ENCODE measurements around the gene UBFD1. TPM values are rescaled to one million over a fixed set of nuclear protein-coding genes. Genes with fewer than 3 reads are reported as not detected.
"Not testable (repeated sequence)": the region's sequence is repeated elsewhere in the genome, so short reads cannot be mapped to it uniquely, and the experiment has no call there.

UBFD1 gene
- total and polyA plus RNA-seq, 12 donors: 12.4 to 77.3 (median 48.8) TPM

DNA sequence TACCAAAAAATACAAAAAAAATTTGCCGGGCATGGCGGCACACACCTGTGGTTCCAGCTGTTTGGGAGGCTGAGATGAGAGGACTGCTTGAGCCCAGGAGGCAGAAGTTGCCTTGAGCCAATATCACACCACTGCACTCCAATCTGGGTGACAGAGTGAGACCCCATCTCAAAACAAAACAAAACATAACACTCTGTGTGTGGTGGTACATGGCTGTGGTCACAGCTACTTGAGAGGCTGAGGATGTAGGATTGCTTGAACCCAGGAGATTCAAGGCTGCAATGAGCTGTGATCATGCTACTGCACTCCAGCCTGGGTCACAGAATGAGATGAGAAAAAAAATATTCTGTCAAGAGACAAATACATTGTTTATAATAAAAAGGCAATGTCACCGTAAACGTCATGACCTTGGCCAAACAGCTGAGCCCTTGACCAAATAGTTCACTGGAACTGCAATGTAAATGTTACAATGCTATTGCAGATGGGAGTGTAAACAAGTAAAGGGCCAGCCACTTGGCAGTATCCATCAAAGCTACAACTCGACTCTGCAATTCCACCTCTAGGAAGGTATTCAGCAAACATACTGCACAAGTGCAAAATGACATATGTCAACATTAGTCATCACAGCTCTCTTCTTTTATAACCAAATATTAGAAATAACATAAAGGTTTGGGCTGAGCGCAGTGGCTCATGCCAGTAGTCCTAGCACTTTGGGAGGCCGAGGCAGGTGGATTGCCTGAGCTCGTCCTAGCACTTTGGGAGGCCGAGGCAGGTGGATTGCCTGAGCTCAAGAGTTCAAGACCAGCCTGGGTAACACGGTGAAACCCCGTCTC lies 17.3 kb upstream of the UBFD1 start:
- Histone ChIP-seq H3K4me1 (peaks cover 0 to 9% (median 0%) of the 10 kb centered on the region in 9 donors), H3K27me3 (no peaks in the 10 kb centered on the region), H3K27ac (no peak overlapping the region), H3K9me3 (no peaks in the 10 kb centered on the region), H3K36me3 (peaks cover 0 to 99% (median 13%) of the 10 kb centered on the region in 9 donors), H3K4me3 (no peak overlapping the region)
- WGBS, 2 donors: 96 to 97% methylated on average over 11 of the region's 11 CpGs
- intact Hi-C loops (cut with DNase I): no loop called here
- ATAC-seq (no peak), DNase-seq (no peak)
- TF ChIP-seq, protein P1, sequence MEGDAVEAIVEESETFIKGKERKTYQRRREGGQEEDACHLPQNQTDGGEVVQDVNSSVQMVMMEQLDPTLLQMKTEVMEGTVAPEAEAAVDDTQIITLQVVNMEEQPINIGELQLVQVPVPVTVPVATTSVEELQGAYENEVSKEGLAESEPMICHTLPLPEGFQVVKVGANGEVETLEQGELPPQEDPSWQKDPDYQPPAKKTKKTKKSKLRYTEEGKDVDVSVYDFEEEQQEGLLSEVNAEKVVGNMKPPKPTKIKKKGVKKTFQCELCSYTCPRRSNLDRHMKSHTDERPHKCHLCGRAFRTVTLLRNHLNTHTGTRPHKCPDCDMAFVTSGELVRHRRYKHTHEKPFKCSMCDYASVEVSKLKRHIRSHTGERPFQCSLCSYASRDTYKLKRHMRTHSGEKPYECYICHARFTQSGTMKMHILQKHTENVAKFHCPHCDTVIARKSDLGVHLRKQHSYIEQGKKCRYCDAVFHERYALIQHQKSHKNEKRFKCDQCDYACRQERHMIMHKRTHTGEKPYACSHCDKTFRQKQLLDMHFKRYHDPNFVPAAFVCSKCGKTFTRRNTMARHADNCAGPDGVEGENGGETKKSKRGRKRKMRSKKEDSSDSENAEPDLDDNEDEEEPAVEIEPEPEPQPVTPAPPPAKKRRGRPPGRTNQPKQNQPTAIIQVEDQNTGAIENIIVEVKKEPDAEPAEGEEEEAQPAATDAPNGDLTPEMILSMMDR (IDR thresholded peaks at IDR 0.05): no peak

DNA sequence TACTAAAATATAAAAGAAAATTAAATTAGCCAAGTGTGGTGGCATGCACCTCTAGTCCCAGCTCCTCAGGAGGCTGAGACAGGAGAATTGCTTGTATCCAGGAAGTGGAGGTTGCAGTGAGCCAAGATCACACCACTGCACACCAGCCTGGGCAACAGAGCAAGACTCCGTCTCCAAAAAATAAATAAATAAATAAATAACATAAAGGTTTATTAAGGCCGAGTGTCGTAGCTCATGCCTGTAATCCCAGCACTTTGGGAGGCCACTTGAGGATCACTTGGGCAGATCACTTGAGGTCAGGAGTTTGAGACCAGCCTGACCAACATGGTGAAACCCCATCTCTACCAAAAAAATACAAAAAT lies 16.7 kb upstream of the UBFD1 start:
- H3K27me3 ChIP-seq; H3K4me3 ChIP-seq; ATAC-seq; DNase-seq; intact Hi-C loops (cut with DNase I); H3K9me3 ChIP-seq; H3K27ac ChIP-seq; H3K4me1 ChIP-seq: not testable (repeated sequence)
- WGBS, 2 donors: 98 to 100% methylated on average over 3 of the region's 3 CpGs
- peaks cover 0 to 99% (median 14%) of the 10 kb centered on the region in 9 donors for H3K36me3 ChIP-seq

DNA sequence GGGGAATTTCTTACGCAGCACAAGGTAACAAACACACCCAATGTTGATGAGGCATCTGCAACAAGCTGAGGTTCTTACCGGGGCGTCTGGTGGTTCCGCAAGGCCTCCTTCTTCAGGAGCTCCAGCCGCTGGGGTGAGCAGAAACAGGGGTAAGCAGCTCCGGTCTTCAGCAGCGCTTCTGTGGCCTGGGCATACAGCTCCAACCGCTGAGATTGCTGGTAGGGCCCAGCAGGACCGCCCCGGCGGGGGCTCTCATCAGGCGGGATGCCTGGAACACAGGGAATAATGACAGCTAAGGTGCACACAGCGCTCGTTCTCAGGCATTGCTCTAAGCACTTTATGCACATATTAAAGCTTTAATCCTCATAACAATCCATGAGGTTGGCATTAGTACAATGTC lies 13.1 kb upstream of the UBFD1 start:
- Histone ChIP-seq H3K4me1 (no peaks in the 10 kb centered on the region), H3K36me3 (peaks cover 0 to 98% (median 36%) of the 10 kb centered on the region in 9 donors), H3K27ac (no peak overlapping the region), H3K27me3 (no peaks in the 10 kb centered on the region), H3K9me3 (no peaks in the 10 kb centered on the region), H3K4me3 (no peak overlapping the region)
- 94 to 97% methylated on average over 14 of the region's 14 CpGs for WGBS, 2 donors
- ATAC-seq (no peak), DNase-seq (no peak)
- TF ChIP-seq, protein P1 (IDR thresholded peaks at IDR 0.05): no peak
- intact Hi-C loops (cut with DNase I): no loop called here

DNA sequence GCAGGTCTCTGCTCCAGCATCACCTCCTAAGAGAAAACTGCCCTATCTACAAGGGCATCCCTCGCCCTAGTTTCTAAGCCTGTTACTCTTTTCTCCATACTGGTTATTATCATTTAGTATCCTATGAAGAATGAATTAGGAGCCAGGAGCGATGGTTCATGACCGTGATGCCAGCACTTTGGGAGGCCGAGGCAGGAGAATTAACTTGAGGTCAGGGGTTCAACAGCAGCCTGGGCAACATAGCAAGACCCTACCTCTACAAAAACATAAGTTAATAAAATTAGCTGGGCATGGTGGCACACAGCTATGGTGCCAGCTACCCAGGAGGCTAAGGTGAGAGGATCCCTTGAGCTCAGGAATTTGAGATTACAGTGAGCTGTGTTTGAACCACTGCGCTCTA lies 7.6 kb upstream of the UBFD1 start:
- DNase-seq (no peak), ATAC-seq (no peak)
- Histone ChIP-seq H3K27ac (no peak overlapping the region), H3K9me3 (no peaks in the 10 kb centered on the region), H3K36me3 (peaks cover 0 to 85% (median 46%) of the 10 kb centered on the region in 9 donors), H3K4me1 (no peaks in the 10 kb centered on the region), H3K4me3 (no peak overlapping the region), H3K27me3 (no peaks in the 10 kb centered on the region)
- WGBS, 2 donors: 93 to 98% methylated on average over 5 of the region's 5 CpGs
- TF ChIP-seq, protein P1 (IDR thresholded peaks at IDR 0.05): no peak
- intact Hi-C loops (cut with DNase I): no loop called here

DNA sequence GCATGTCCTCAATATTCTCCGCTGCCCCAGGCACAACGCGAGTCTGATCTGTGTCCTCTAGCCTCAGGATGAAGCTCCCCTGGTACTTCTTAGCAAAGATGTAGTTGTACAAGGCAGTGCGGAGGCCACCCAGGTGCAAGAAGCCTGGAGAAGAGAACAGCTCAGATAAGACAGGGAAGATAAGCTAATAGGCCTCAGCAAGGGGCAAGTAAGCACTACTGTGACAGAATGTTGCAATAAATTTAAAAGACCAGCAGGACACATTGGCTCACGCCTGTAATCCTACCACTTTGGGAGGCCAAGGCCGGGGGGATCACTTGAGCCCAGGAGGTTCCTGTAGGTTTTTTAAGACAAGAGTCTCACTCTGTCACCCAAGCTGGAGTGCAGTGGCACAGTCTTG lies 5.4 kb upstream of the UBFD1 start:
- DNase-seq (no peak), ATAC-seq (no peak)
- H3K27me3 ChIP-seq: no peaks in the 10 kb centered on the region
- peaks cover 0 to 12% (median 8%) of the 10 kb centered on the region in 9 donors for H3K4me1 ChIP-seq
- H3K4me3 ChIP-seq: no peak overlapping the region
- intact Hi-C loops (cut with DNase I): no loop called here
- H3K27ac ChIP-seq: no peak overlapping the region
- H3K9me3 ChIP-seq: no peaks in the 10 kb centered on the region
- H3K36me3 ChIP-seq: peaks cover 0 to 63% (median 33%) of the 10 kb centered on the region in 9 donors
- TF ChIP-seq, protein P1 (IDR thresholded peaks at IDR 0.05): no peak
- WGBS, 2 donors: 74 to 78% methylated on average over 6 of the region's 6 CpGs
